ENCODE data around the gene GATAD2A.

GATAD2A gene

DNA sequence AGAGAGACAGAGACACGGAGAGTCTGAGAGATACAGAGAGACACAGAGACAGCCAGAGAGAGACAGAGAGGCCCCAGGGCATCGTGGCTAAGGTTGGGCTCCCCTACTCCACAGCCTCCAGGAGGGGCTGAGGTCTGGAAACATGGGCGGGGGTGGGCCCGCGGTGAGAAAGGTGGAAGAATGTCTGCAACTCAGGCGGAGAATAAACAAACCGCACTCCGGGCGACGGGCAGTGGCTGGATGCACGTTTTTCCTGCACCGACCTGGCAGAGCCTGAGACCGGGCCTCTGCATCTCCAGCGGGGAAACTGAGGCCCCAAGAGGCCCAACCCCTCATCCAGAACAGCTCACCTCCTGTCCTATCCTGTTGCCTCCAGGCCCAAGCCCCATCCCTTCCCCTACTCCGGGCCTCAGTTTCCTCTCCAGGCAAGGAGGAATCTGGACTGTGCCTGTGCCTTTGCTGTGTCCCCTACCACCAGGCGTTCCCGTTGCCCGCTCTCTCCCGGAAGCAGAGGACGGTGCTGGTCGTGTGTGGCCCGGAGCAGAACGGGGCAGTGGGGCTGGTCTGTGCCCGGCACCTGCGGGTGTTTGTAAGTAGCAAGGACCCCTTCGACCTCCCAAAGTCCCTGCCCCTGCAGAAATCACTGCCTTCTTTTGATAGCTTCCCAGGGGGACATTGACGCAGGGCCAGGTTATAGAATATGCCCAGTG is 129.2 kb downstream of the GATAD2A start:
- no peak for DNase-seq

DNA sequence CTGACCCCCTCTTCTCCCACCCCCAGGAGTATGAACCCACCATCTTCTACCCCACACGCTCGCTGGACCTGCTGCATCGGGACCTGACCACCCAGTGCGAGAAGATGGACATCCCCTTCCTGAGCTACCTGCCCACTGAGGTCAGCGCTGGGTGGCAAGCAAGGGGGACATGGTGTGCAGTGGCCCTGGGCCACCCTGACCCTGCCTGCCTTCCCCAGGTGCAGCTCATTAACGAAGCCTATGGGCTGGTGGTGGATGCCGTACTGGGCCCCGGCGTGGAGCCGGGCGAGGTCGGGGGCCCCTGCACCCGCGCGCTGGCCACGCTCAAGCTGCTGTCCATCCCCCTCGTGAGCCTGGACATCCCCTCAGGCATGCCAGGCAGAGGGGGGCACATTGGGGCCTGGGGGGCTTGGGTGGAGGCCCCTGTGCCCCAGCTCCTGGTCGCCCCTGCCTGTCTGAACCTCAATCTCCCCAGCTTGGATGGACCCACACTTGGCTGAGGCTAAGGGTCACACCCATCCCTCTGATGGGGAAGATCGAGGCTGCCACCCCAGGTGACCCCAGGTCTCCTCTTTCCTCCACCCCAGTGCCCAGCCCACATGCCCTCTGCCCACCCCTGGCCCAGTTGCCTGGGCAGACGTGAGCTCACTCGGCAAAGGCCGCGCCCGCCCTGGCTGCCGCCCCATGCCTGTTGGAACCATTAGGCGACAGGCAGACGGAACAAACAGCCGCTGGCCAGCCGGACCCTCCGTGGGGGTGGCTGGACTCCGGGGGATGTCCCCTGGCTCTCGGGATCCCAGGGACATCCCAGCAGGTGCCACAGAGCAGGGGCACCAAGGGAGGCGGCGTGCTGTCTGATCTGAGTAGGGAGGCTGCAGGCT is 130.1 kb downstream of the GATAD2A start:
- no peak for DNase-seq

DNA sequence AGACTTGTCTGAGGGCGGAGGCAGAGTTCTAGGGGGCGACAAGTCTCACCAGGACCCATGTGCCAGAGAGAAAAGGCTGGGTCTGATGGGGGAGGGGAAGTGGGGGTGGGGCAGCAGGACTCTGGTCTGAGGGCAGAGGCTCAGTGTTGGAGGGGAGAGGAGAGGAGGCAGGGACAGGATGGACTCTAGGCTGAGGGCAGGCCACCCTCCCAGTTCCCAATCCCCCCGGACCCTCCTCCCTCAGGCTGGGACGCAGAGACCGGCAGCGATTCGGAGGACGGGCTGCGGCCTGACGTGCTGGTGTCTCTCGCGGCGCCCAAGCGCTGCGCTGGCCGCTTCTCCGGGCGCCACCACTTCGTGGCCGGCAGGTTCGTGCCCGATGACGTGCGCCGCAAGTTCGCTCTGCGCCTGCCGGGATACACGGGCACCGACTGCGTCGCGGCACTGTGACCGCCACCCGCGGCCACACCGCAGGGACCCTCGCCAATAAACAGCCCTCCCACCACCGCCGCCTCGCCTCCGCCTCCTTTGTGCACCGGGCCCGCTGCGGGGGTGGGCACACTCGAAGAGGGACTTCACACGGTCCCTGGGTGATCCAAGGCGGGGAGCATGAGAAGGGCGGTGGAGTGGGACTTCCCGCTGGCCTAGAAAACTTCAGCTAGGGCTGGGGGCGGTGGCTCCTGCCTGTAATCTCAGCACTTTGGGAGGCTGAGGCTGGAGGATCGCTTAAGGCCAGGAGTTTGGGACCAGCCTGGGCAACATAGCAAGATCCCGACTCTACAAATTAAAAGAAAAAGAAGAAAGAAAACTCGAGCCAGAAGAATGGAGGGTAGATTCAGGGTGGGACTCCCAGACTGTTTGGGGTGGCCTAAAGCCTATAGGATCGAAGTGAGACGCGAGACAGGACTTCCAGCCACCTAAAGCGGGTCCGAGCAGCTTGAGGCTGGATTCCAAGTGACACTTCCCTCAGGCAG is 131.9 kb downstream of the GATAD2A start:
- no peak for DNase-seq

DNA sequence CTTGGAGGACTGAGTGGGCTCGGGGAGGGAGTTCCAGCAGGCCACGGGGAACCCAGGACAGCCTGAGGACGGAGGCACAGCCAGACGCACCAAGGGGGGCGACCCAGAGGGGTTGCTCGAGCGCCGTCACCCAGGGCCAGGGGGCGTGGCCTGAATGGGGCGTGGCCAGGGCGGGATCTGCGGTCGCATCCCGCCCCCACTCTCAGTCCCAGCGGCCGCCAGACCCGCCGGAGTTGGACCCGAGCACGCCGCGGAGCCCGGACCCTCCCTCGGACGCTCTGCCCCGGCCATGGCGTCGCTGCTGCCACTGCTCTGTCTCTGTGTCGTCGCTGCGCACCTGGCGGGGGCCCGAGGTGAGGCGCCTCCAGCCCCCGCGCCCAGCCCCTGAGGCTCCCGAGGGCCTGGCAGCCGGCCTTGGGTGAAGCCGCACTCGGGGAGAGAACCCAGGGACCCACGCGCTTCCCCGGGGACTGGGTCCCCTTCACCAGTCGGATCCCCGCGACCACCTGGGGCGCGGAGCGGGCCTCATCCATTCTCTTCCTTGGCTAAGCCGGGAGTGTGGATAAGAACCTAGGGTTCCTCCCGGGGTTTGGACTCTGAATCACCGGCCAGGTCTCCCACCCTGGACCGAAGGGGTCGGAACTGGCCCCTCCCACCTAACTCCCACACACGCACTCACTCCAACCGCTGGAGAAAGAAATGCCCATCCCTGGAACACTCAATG is 132.7 kb downstream of the GATAD2A start, which contains the start of gene CILP2:
Gene CILP2 (plus strand): TSS at position 205 of the 724 bp plus-strand sequence. CDS start 85 bp downstream, at position 290.
- DNase-seq: no peak

DNA sequence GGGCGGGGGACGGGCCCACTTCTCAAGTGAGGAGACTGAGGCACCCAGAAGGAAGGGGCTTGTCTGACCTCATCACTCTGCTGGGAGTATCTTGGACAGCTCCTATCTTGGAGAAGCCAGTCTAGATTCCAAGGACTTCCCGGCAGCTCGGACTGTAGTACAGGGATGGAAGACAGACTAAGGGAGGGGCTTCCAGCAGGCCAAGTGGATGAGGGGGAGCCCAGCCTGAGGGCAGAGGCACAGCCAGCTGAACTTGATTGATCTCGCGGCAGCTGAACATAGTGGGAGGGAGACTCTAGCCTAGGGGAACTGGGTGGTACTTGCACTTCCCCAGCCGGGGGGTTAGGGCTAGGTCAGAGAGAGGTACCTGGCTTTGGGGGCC is 133.3 kb downstream of the GATAD2A start:
- DNase-seq: no peak

DNA sequence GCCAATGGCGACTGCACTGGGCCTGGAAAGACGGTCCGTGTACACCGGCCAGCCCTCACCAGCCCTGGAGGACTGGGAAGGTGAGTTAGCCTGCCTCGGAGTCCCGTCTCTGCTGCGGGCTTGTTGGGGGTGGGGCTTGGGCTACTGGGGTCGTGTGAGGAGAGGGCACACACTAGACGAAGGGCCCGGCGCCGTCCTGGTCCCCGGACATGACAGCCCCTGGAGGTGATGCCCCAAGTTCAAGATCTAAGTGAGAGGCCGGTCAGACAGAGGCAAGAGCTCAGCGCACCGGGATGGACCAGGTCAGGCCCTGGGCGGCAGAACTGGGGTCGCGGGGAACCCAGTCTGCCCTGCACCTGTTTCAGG is 134.2 kb downstream of the GATAD2A start:
- no peak for DNase-seq

DNA sequence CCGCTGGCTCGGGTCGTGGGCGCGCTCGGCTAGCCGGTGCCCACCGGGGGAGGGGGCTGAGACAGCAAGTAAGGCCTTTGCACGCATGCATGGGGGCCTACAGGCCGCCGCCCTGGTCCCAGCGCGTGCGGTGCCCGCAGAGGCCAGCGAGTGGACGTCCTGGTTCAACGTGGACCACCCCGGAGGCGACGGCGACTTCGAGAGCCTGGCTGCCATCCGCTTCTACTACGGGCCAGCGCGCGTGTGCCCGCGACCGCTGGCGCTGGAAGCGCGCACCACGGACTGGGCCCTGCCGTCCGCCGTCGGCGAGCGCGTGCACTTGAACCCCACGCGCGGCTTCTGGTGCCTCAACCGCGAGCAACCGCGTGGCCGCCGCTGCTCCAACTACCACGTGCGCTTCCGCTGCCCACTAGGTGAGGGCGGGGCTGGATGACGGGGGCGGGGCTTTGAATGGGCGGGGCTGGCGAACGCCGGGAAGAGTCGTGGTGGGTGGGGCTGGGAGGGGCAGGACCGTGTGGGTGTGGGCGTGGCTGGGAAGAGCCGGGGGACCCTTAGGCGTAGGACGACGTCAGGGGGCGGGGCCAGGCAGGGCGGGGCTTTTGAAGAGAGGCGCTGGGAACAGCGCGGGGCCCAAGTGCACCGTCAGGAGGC is 134.7 kb downstream of the GATAD2A start:
- DNase-seq: no peak

DNA sequence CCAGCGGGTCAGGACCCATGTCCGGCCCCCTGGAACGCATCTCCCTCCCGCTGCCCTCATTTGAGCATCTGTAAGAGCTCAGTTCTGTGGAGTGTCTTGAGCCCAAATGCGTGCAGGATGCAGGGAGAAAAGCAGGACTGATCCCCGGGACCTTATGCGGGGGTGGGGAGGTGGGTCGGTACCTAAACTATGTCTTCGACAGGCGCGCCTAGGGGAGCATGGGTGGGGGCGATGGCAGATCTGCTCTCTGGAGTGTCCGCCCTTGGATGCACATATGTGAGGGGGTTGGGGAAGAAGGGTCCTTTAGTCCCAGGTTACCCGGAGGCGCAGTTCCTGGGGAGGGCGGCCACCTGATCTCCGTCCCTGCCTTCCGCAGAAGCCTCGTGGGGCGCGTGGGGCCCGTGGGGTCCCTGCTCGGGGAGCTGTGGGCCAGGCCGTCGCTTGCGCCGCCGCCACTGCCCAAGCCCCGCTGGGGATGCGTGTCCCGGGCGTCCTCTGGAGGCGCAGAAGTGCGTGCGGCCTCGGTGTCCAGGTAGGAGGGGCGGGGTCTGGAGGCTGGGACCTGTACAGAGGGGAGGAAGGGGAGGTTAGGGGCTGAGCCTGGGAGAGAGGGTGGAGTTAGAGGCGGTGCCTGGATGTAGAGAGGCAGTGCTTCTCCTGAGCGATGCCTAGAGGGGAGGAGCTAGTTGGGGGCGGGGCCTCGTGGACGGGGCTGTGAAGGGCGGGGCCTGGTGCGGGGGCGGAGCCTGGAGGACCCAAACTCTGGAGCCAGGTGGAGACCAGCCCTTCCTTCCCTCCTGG is 135.4 kb downstream of the GATAD2A start:
- peak; percentile 35 for DNase-seq

DNA sequence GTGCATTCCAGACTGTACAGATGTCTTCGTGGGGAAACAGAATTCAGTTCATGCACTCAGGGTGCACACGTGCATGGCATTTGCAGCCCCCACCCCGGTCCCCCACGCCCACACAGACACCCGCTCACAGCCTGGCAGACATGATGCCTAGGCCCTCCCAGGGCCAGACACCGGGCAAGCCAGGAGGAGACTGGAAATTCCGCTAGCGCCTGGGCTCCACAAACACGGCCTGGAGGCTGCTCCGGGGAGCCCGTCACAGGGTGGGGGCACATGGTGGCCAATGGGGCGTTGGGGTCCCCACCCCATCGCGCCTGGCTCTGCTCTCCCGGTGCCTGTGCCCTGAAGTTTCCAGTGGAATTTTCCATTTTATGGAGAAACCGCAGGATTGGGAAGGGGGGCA is 136.1 kb downstream of the GATAD2A start:
- DNase-seq: no peak

DNA sequence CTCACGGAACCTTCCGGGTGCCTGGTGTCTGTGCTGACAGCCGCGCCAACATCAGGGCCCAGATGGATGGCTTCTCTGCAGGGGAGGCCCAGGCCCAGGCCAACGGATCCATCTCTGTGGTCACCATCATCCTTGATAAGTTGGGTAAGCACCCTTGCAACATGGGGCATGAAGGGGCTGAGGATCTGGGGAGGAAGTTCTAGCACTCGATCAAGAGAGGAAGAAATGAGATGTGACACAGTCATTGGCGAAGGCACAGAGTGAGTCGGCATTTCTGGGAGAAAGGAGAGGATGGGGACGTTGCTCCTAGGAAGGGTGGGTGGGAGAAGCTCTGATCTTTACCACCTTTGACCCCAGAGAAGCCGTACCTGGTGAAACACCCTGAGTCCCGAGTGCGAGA is 137.0 kb downstream of the GATAD2A start:
- no peak for DNase-seq

DNA sequence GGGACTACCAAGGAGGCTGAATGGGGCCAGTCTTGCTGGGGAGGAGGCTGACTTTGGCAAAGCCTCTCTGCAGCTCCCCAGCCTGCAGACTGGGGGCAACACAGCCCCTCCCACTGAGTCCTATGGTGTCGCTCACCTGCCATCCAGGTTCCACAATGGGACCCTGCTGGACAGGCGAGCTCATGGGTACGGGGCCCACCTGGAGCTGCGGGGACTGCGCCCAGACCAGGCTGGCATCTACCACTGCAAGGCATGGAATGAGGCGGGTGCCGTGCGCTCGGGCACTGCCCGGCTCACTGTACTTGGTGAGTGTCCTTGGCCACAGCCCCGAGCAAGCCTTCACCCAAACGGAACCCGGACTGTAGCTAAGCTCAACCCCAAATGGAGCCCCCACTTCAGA is 137.6 kb downstream of the GATAD2A start:
- DNase-seq: no peak

DNA sequence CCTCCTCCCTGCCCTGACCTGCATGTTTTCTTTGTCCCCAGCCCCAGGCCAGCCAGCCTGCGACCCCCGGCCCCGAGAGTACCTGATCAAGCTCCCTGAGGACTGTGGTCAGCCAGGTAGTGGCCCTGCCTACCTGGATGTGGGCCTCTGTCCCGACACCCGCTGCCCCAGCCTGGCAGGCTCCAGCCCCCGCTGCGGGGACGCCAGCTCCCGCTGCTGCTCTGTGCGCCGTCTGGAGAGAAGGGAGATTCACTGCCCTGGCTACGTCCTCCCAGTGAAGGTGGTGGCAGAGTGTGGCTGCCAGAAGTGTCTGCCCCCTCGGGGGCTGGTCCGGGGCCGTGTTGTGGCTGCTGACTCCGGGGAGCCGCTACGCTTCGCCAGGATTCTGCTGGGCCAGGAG is 138.2 kb downstream of the GATAD2A start:
- no peak for DNase-seq

- DNase-seq: no peak
Measured at GRCh38 chr19:19544257-19544953, 138.9 kb downstream of the GATAD2A start.

DNA sequence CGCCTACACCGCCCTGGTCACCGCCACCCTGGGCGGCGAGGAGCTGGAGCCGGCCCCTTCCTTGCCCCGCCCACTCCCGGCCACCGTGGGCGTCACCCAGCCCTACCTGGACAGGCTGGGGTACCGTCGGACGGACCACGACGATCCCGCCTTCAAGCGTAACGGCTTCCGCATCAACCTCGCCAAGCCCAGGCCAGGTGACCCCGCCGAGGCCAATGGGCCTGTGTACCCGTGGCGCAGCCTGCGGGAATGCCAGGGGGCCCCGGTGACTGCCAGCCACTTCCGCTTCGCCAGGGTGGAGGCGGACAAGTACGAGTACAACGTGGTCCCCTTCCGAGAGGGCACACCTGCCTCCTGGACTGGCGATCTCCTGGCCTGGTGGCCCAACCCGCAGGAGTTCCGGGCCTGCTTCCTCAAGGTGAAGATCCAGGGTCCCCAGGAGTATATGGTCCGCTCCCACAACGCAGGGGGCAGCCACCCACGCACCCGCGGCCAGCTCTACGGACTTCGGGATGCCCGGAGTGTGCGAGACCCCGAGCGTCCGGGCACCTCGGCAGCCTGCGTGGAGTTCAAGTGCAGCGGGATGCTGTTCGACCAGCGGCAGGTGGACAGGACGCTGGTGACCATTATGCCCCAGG is 139.6 kb downstream of the GATAD2A start:
- no peak for DNase-seq

DNA sequence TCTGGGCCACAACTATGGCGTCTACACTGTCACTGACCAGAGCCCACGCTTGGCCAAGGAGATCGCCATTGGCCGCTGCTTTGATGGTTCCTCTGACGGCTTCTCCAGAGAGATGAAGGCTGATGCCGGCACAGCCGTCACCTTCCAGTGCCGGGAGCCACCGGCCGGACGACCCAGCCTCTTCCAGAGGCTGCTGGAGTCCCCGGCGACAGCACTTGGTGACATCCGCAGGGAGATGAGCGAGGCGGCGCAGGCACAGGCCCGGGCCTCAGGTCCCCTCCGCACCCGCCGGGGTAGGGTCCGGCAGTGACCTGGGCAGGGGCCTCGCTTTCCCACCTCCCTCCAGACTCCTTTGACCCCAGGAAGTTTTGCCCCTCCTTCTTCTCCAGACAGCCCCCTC is 140.2 kb downstream of the GATAD2A start:
- DNase-seq: no peak

DNA sequence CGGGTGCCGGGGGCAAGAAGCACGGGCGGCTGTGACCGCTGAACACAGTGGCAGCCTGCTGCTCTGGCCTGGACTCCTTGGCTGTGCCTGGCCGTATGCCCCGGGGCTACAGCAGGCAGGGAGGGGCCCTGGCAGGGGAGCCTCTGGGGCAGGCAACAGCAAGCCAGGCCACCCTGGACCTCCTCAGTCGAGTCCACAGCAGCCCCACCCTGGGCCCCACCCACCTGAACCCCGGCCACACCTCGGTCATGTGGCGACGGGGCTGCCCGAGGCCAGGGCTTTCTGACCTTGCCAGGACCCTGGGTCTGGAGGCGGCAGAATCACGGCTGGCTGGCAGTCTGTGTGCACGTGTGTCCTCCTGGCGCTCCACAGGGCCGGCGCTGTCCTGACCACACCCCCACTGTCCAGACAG is 141.3 kb downstream of the GATAD2A start:
- no peak for DNase-seq

- no peak for DNase-seq
Measured at GRCh38 chr19:19547674-19548336, 142.3 kb downstream of the GATAD2A start.

- DNase-seq: no peak
Measured at GRCh38 chr19:19548915-19549759, 143.7 kb downstream of the GATAD2A start.
